ENCODE data around the gene UFD1. TPM values are rescaled to one million over a fixed set of nuclear protein-coding genes. Genes with fewer than 3 reads are reported as not detected.

UFD1 gene
- total and polyA plus RNA-seq, 9 of the 15 experiments (the other 6 are each of a cell fraction or from before 2014, with no cell fraction given): 238 to 645 (median 363) TPM

DNA sequence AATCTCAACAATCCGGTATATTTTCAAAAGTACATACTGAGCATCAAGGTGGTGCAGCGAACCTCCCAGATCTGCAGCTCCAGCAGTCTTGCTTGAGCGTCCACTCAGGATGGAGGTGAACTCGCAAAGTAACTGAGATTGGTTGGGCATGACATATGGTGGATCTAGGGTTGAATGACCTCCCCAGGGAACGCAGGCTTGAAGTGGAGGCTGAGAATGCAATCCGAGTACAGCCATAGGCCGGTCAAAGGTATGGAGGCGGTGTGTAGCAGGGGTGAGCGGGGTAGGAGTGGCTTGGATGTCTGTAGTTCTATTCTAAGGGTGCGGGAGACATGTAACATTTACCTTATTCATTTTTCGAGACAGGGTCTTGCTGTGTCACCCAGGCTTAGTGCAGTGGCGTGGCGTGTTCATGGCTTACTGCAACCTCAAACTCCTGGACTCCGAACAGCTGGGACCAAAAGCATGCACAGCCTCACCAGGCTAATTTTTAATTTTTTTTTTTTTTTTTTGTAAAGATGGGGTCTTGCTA is 30.9 kb downstream of the UFD1 start (continued):
- TF ChIP-seq ZNF75A (CRISPR knock-in tag; IDR thresholded peaks at IDR 0.05): no peak
- TF ChIP-seq PHF21A (IDR thresholded peaks at IDR 0.05; ENCODE audit: borderline replicate concordance, low read depth): no peak; the same call in 1 of the 2 replicates
- TF ChIP-seq WHSC1 (IDR thresholded peaks at IDR 0.05; ENCODE audit: low read length): peak; percentile 70
- no peak for TF ChIP-seq NR2C1 (IDR thresholded peaks at IDR 0.05)
- TF ChIP-seq NR2C1 (tag; IDR thresholded peaks at IDR 0.05): no peak; the same call in none of the 2 replicates
- no peak for TF ChIP-seq KDM2B (CRISPR knock-in tag; IDR thresholded peaks at IDR 0.05)
- TF ChIP-seq HOXB6 (CRISPR knock-in tag; IDR thresholded peaks at IDR 0.05; ENCODE audit: borderline replicate concordance): 0 out of 2 replicates have a peak, but pooled peaks have one; percentile 45
- no peak for TF ChIP-seq POU5F1 (IDR thresholded peaks at IDR 0.05; ENCODE audit: borderline replicate concordance, low read depth, low read length, partially characterized antibody)
- no peak for TF ChIP-seq MCM7 (IDR thresholded peaks at IDR 0.05)
- peak; percentile 58 for TF ChIP-seq SAP30 (IDR thresholded peaks at IDR 0.05; ENCODE audit: borderline replicate concordance, insufficient read depth, low read depth, low read length, poor library complexity, severe bottlenecking)
- TF ChIP-seq FOXK2 (conservative IDR thresholded peaks at IDR 0.05 in 1 of 2, IDR thresholded peaks at IDR 0.05 in 1 of 2; ENCODE audit: low read depth in 2 of 2): no peak; a peak in 1 of 4 replicates
- no peak for TF ChIP-seq FOXJ3 (CRISPR knock-in tag; IDR thresholded peaks at IDR 0.05)
- no peak for TF ChIP-seq RBM15 (IDR thresholded peaks at IDR 0.05; ENCODE audit: insufficient read depth, low read length)
- TF ChIP-seq, protein P1, sequence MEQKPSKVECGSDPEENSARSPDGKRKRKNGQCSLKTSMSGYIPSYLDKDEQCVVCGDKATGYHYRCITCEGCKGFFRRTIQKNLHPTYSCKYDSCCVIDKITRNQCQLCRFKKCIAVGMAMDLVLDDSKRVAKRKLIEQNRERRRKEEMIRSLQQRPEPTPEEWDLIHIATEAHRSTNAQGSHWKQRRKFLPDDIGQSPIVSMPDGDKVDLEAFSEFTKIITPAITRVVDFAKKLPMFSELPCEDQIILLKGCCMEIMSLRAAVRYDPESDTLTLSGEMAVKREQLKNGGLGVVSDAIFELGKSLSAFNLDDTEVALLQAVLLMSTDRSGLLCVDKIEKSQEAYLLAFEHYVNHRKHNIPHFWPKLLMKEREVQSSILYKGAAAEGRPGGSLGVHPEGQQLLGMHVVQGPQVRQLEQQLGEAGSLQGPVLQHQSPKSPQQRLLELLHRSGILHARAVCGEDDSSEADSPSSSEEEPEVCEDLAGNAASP (IDR thresholded peaks at IDR 0.05): no peak
- TF ChIP-seq HDAC6 (IDR thresholded peaks at IDR 0.05; ENCODE audit: low read depth, low read length): no peak
- TF ChIP-seq SRSF1 (IDR thresholded peaks at IDR 0.05; ENCODE audit: low read depth, low read length): no peak
- TF ChIP-seq ZNF707 (CRISPR knock-in tag; conservative IDR thresholded peaks at IDR 0.05): 0 out of 2 replicates have a peak, but pooled peaks have one; percentile 17
- TF ChIP-seq KDM5B (IDR thresholded peaks at IDR 0.05; ENCODE audit: insufficient replicate concordance, low read depth, low read length): no peak
- no peak for TF ChIP-seq RFX5 (IDR thresholded peaks at IDR 0.05; ENCODE audit: low read depth, low read length)
- TF ChIP-seq ETV5 (CRISPR knock-in tag; IDR thresholded peaks at IDR 0.05; ENCODE audit: low read depth): no peak
- TF ChIP-seq, protein P2, sequence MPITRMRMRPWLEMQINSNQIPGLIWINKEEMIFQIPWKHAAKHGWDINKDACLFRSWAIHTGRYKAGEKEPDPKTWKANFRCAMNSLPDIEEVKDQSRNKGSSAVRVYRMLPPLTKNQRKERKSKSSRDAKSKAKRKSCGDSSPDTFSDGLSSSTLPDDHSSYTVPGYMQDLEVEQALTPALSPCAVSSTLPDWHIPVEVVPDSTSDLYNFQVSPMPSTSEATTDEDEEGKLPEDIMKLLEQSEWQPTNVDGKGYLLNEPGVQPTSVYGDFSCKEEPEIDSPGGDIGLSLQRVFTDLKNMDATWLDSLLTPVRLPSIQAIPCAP (CRISPR knock-in tag; IDR thresholded peaks at IDR 0.05; ENCODE audit: borderline replicate concordance): no peak
- TF ChIP-seq TCF3 (CRISPR knock-in tag; IDR thresholded peaks at IDR 0.05): no peak
- TF ChIP-seq EHMT2 (IDR thresholded peaks at IDR 0.05): peak; percentile 63; the same call in 1 of the 2 replicates
- no peak for TF ChIP-seq GABPB1 (CRISPR knock-in tag; IDR thresholded peaks at IDR 0.05)
- TF ChIP-seq NCOA2 (IDR thresholded peaks at IDR 0.05; ENCODE audit: partially characterized antibody in 2 of 2): no peak
- TF ChIP-seq RUNX1 (IDR thresholded peaks at IDR 0.05; ENCODE audit: low read depth): no peak
- TF ChIP-seq, protein P3, sequence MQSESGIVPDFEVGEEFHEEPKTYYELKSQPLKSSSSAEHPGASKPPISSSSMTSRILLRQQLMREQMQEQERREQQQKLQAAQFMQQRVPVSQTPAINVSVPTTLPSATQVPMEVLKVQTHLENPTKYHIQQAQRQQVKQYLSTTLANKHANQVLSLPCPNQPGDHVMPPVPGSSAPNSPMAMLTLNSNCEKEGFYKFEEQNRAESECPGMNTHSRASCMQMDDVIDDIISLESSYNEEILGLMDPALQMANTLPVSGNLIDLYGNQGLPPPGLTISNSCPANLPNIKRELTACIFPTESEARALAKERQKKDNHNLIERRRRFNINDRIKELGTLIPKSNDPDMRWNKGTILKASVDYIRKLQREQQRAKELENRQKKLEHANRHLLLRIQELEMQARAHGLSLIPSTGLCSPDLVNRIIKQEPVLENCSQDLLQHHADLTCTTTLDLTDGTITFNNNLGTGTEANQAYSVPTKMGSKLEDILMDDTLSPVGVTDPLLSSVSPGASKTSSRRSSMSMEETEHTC (IDR thresholded peaks at IDR 0.05): no peak
- TF ChIP-seq GTF2E2 (tag; IDR thresholded peaks at IDR 0.05): no peak
